GM12864 (cell line): Measurements from ENCODE around the gene RPUSD3.

Experiments
- DNase-seq: peaks from one replicate; pipeline ENCODE4 v3.0.0-alpha.2; 2011; ENCODE audit warnings: low read depth
- H3K4me3 ChIP-seq: 2 replicates; pipeline ENCODE4 v1.5.1; 2011; ENCODE audit warnings: mild to moderate bottlenecking, low read depth, low read length, control low read depth
- TF ChIP-seq, protein P1 (sequence below): IDR thresholded peaks from 2 replicates; pipeline ENCODE4 v1.5.1; 2011; ENCODE audit warnings: low read depth, mild to moderate bottlenecking, moderate library complexity, low read length, control low read depth, inconsistent platforms; ENCODE audit errors: missing control alignments

Gene RPUSD3

DNA sequence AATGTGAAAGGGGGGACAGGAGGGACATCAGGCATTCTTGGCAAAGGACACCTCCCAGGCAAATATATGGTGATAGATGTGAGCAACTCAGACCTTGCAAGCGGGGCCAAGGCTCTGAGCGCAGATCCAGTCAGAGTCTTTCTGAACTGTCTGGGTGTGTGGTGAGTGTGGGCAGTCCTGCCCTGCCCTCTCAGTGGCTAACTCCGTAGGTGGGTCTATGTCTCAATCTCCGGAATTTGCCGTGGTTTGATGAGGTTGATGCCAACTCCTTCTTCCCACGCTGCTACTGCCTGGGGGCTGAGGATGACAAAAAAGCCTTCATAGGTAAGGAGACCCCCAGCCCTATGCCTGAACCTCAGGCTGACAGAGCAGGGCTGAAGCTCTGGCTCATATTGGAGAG is 26.4 kb downstream of the RPUSD3 start:
- no peak for DNase-seq
- H3K4me3 ChIP-seq = no peak overlapping the region
- TF ChIP-seq, protein P1, sequence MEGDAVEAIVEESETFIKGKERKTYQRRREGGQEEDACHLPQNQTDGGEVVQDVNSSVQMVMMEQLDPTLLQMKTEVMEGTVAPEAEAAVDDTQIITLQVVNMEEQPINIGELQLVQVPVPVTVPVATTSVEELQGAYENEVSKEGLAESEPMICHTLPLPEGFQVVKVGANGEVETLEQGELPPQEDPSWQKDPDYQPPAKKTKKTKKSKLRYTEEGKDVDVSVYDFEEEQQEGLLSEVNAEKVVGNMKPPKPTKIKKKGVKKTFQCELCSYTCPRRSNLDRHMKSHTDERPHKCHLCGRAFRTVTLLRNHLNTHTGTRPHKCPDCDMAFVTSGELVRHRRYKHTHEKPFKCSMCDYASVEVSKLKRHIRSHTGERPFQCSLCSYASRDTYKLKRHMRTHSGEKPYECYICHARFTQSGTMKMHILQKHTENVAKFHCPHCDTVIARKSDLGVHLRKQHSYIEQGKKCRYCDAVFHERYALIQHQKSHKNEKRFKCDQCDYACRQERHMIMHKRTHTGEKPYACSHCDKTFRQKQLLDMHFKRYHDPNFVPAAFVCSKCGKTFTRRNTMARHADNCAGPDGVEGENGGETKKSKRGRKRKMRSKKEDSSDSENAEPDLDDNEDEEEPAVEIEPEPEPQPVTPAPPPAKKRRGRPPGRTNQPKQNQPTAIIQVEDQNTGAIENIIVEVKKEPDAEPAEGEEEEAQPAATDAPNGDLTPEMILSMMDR = no peak

DNA sequence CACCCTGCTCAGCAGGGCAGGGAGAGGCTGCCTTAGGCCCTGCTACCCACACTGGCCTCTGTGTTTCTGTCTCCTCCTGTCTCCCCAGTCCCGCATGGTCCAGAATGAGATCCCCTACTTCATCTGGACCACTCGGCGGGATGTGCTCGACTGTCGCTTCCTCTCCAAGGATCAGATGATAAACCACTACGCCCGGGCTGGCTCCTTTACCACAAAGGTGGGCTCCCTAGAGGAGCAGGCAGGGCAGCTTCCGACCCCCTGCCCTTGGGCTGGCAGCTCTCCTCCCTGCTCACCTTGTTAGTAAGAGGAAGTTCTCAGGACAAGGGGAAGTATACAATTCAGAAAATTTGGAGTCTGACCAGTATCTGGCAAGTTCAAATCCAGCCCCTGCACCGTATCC is 27.8 kb downstream of the RPUSD3 start:
- TF ChIP-seq, protein P1 = no peak
- no peak overlapping the region for H3K4me3 ChIP-seq
- no peak for DNase-seq

DNA sequence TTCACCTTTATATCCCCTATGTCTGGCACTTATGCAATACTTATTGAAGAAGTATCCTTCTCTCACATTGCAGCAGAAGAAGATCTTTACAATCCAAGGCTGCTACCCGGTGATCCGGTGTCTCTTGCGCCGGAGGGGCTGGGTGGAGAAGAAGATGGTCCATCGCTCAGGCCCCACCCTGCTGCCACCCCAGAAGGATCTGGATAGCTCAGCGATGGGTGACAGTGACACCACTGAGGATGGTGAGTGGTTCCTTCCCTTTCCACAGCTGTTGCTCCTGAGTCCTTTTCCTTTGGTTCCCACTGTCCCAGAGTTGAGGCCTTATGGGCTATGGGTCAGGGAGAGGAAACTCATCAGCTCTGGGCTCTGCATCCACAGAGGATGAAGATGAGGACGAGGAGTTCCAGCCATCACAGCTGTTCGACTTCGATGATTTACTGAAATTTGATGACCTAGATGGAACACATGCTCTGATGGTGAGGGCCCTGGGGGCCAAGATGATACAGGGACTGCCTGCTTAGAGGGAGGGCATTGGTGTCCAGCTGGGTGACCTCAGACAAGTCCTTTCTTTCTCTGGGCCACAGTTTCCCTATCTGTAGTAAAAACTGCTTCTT is 30.8 kb downstream of the RPUSD3 start:
- TF ChIP-seq, protein P1 = no peak

DNA sequence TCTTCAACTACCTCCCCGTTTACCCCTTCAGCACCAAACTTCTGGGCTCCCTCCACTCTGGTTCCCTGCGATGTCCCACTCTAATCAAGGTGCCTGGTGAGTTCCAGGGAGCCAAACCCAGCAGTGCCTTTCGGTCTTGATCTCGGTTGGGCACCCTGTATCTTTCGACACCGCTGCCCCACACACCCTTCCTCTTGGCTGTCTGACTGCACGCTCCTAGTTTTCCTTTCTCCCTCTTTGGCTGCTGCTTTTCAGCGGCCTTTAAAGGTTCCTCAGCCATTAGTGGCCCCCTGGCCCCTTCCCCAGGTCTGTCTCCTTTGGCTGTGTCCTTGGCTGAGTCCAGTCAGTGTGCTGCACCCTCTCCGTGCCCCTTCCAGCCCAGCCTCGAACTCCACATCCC is 33.0 kb downstream of the RPUSD3 start:
- TF ChIP-seq, protein P1 = no peak
- H3K4me3 ChIP-seq = no peak overlapping the region
- no peak for DNase-seq

More for the DNA sequence above, 30.8 kb downstream of the RPUSD3 start:
- no peak overlapping the region for H3K4me3 ChIP-seq
- no peak for DNase-seq

DNA sequence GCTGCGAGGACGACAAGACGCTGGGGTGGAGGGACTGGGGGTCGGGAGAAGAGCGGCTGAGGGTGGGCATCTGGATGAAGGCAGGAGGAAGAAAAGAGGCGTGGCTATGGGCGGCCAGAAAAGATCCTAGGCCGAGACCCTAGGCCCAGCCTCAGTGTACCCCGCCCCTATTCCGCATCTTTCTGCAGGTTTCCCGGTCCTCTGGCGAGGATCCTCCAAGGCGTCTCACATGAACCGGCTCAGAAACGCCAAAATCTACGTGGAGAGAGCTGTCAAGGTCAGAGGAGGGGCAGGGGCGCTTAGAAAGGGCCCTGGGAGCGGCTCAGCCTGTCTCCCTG is 33.4 kb downstream of the RPUSD3 start:
- no peak for DNase-seq
- peak overlapping the region; percentile 61 for H3K4me3 ChIP-seq
- TF ChIP-seq, protein P1 = no peak

DNA sequence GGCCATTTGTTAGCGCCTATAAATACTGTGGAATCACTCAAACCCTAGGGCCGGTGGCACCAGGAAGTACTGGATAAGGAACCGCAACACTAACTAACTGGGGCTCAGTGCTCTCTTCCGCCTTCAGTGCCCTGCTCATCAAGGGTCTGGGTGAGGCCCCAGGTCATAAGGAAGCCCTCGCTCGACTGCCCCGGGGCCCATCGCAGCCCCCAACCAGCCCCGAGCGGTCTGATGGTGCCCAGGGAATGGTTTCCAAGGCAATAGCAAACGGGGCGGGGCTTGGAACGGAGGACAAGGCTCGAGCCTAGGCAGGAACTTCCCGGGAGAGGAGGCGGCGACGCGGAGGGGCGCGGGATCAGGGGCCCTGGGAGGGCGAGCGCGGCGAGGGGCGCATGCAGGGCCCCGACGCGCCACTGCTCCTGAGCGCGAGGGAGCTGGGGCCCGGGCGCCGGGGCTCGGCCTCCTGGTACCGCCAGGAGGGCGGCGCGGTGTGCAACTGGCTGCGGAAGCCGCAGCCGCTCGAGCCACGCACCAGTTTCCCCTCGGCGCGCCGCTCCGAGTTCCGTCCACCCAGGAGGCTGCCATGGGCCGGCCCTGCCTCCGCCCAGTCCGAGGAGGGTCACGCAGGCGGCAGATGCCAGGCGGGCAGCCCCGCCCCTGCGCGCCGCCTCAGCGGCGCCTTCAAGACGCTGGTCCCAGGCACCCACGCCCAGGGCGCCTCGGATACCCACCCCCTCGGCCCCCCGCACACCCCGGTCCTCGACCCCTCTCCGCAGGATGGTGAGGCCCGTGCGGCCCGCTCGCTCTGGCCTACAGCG is 34.0 kb downstream of the RPUSD3 start, which contains the start of gene TTLL3:
TTLL3 (plus strand) TSS at position 648 of the 818 bp plus-strand sequence. CDS start 400 bp downstream, outside the sequence.
- DNase-seq = no peak
- TF ChIP-seq, protein P1 = no peak
- H3K4me3 ChIP-seq = peak within 1 kb of the TSS; percentile 61
